Ureter (tissue), 1 donor: Measurements from ENCODE around the gene ABCA6. TPM values are rescaled to one million over a fixed set of nuclear protein-coding genes. Genes with fewer than 3 reads are reported as not detected.
"Not testable (repeated sequence)": the region's sequence is repeated elsewhere in the genome, so short reads cannot be mapped to it uniquely, and the experiment has no call there.

Source experiments
- DNase-seq: peaks from one replicate; pipeline ENCODE4 v3.0.0-alpha.2; 2020; ENCODE audit warnings: low spot score
- total RNA-seq: library from RNA; stranded (reverse); gene quantifications from one replicate; pipeline ENCODE4 v1.2.4, GENCODE V29; 2023
- donor health status: DM: yes; HTN: yes; CAD: no.

Gene ABCA6
- total RNA-seq, 1 donor from 2014 or later = 14.9 TPM

GRCh38 chr17:69073392-69073791, 68.3 kb downstream of the ABCA6 start:
- DNase-seq = not testable (repeated sequence)

GRCh38 chr17:69072803-69073256, 68.9 kb downstream of the ABCA6 start:
- not testable (repeated sequence) for DNase-seq

- not testable (repeated sequence) for DNase-seq
These were observed 70.5 kb downstream of the ABCA6 start for GRCh38 chr17:69071233-69071586.

GRCh38 chr17:69070378-69071232, 71.1 kb downstream of the ABCA6 start:
- not testable (repeated sequence) for DNase-seq

GRCh38 chr17:69069226-69069750, 72.4 kb downstream of the ABCA6 start:
- DNase-seq = no peak

- DNase-seq = no peak
These were observed 74.2 kb downstream of the ABCA6 start for GRCh38 chr17:69067274-69068047.

- DNase-seq = no peak
These were observed 75.2 kb downstream of the ABCA6 start for GRCh38 chr17:69066482-69066881.

- no peak for DNase-seq
These were observed 76.6 kb downstream of the ABCA6 start for GRCh38 chr17:69065113-69065512.

- no peak for DNase-seq
These were observed 77.2 kb downstream of the ABCA6 start for GRCh38 chr17:69064476-69064875.

- no peak for DNase-seq
These were observed 77.7 kb downstream of the ABCA6 start for GRCh38 chr17:69064001-69064400.

- no peak for DNase-seq
These were observed 78.7 kb downstream of the ABCA6 start for GRCh38 chr17:69062860-69063581.

- DNase-seq = no peak
These were observed 79.8 kb downstream of the ABCA6 start for GRCh38 chr17:69061721-69062556.

- DNase-seq = no peak
These were observed 80.9 kb downstream of the ABCA6 start, which contains the start of gene ABCA9 for GRCh38 chr17:69060822-69061221. ABCA9 (minus strand) TSS chr17:69060927; CDS start chr17:69051126, 9,801 bp downstream.

- no peak for DNase-seq
These were observed 82.1 kb downstream of the ABCA6 start for GRCh38 chr17:69059458-69060175.

GRCh38 chr17:69058165-69058564, 83.5 kb downstream of the ABCA6 start:
- DNase-seq = no peak

GRCh38 chr17:69057280-69057679, 84.4 kb downstream of the ABCA6 start:
- no peak for DNase-seq

GRCh38 chr17:69056179-69056823, 85.4 kb downstream of the ABCA6 start:
- DNase-seq = no peak

- DNase-seq = no peak
These were observed 86.4 kb downstream of the ABCA6 start for GRCh38 chr17:69055334-69055733.

- no peak for DNase-seq
These were observed 90.5 kb downstream of the ABCA6 start for GRCh38 chr17:69050999-69051775.
